Upper lobe of right lung (tissue), 1 donor: ENCODE results near the gene DPP6. TPM values are rescaled to one million over a fixed set of nuclear protein-coding genes. Genes with fewer than 3 reads are reported as not detected.

ENCODE experiments used
- ATAC-seq: fragments of 200-7000 bp; cut with Tn5 transposase; one replicate; pipeline ENCODE4 v1.9.1; 2020; ENCODE audit warnings: mild to moderate bottlenecking, moderate library complexity
- DNase-seq: peaks from one replicate; pipeline ENCODE4 v3.0.0-alpha.2; 2020
- H3K27ac ChIP-seq: fragments of 200-600 bp; one replicate; pipeline ENCODE4 v1.8.0; 2022
- H3K27me3 ChIP-seq: fragments of 200-600 bp; one replicate; pipeline ENCODE4 v1.8.0; 2022; ENCODE audit warnings: mild to moderate bottlenecking
- H3K36me3 ChIP-seq: fragments of 200-600 bp; one replicate; pipeline ENCODE4 v1.8.0; 2022
- H3K4me1 ChIP-seq: fragments of 200-600 bp; one replicate; pipeline ENCODE4 v1.8.0; 2022
- H3K4me3 ChIP-seq: fragments of 200-600 bp; one replicate; pipeline ENCODE4 v1.8.0; 2022; ENCODE audit warnings: mild to moderate bottlenecking
- H3K9me3 ChIP-seq: fragments of 200-600 bp; one replicate; pipeline ENCODE4 v1.8.0; 2022
- intact Hi-C: fragments of 100-400 bp; cut with DNase I; formaldehyde crosslinking; loops from one replicate; pipeline ENCODE4 v1.11.0; 2022
- total RNA-seq: library from RNA; stranded (reverse); fragmentation: NEBNext Ultra II Directional; extraction: Animal tissue kit (Norgen Biotek cat#: 25700); gene quantifications from one replicate; pipeline ENCODE4 v1.2.1, GENCODE V29; 2021
- TF ChIP-seq, protein P1 (sequence below): fragments of 200-600 bp; IDR thresholded peaks from one replicate; pipeline ENCODE4 v1.8.0; 2022; ENCODE audit warnings: antibody characterized with exemption
- donor health status: DM: no; HTN: yes; CAD: no; lungs with severe emphysema.

Gene DPP6
- total RNA-seq, 1 donor from 2014 or later, result 1.6 TPM

DNA sequence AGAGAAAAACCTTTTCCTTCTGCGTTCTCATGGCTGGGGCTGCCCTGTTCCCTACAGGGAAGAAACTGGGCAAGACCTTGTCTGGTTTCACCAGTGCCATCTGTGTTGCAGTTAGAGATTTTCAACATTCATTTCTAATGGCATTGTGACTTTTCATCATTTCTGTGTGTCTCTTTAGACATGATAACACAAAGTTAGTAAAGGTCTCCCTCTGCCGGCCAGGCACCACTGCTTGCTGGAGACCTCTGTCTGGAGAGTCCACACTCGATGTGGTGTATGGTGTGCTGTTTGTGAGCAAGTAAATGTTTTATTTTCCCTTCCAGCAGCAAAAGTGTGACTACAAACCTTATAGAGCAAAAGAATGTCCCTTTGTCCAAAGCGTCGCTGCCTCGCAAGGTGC lies 737.2 kb downstream of the DPP6 start:
- TF ChIP-seq, protein P1, sequence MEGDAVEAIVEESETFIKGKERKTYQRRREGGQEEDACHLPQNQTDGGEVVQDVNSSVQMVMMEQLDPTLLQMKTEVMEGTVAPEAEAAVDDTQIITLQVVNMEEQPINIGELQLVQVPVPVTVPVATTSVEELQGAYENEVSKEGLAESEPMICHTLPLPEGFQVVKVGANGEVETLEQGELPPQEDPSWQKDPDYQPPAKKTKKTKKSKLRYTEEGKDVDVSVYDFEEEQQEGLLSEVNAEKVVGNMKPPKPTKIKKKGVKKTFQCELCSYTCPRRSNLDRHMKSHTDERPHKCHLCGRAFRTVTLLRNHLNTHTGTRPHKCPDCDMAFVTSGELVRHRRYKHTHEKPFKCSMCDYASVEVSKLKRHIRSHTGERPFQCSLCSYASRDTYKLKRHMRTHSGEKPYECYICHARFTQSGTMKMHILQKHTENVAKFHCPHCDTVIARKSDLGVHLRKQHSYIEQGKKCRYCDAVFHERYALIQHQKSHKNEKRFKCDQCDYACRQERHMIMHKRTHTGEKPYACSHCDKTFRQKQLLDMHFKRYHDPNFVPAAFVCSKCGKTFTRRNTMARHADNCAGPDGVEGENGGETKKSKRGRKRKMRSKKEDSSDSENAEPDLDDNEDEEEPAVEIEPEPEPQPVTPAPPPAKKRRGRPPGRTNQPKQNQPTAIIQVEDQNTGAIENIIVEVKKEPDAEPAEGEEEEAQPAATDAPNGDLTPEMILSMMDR, result peak; percentile 8
- Histone ChIP-seq H3K4me1 (no peaks in the 10 kb centered on the region), H3K27me3 (peaks cover 3% of the 10 kb centered on the region), H3K27ac (no peak overlapping the region), H3K9me3 (no peaks in the 10 kb centered on the region), H3K4me3 (no peak overlapping the region), H3K36me3 (no peaks in the 10 kb centered on the region)
- ATAC-seq (no peak), DNase-seq (no peak)
- intact Hi-C loops, result no loop called here

- no peaks in the 10 kb centered on the region for H3K4me1 ChIP-seq
- ATAC-seq (no peak), DNase-seq (no peak)
- peaks cover 10% of the 10 kb centered on the region for H3K27me3 ChIP-seq
- intact Hi-C loops, result no loop called here
- no peaks in the 10 kb centered on the region for H3K36me3 ChIP-seq
- H3K27ac ChIP-seq, result no peak overlapping the region
- TF ChIP-seq, protein P1, result no peak
- H3K9me3 ChIP-seq, result no peaks in the 10 kb centered on the region
- no peak overlapping the region for H3K4me3 ChIP-seq
Measured at GRCh38 chr7:154791611-154792010, 739.4 kb downstream of the DPP6 start.

- no peak overlapping the region for H3K27ac ChIP-seq
- DNase-seq (no peak), ATAC-seq (no peak)
- TF ChIP-seq, protein P1, result no peak
- no peaks in the 10 kb centered on the region for H3K4me1 ChIP-seq
- no peaks in the 10 kb centered on the region for H3K9me3 ChIP-seq
- peaks cover 10% of the 10 kb centered on the region for H3K27me3 ChIP-seq
- no peak overlapping the region for H3K4me3 ChIP-seq
- no peaks in the 10 kb centered on the region for H3K36me3 ChIP-seq
- intact Hi-C loops, result no loop called here
Measured at GRCh38 chr7:154792436-154793055, 740.3 kb downstream of the DPP6 start.

GRCh38 chr7:154794147-154794780 lies 742.1 kb downstream of the DPP6 start:
- Histone ChIP-seq H3K4me3 (no peak overlapping the region), H3K4me1 (no peaks in the 10 kb centered on the region), H3K27ac (no peak overlapping the region), H3K27me3 (peaks cover 10% of the 10 kb centered on the region), H3K36me3 (no peaks in the 10 kb centered on the region), H3K9me3 (no peaks in the 10 kb centered on the region)
- ATAC-seq, result peak; percentile 74
- TF ChIP-seq, protein P1, result peak; percentile 39
- intact Hi-C loops, result no loop called here
- DNase-seq, result no peak

DNA sequence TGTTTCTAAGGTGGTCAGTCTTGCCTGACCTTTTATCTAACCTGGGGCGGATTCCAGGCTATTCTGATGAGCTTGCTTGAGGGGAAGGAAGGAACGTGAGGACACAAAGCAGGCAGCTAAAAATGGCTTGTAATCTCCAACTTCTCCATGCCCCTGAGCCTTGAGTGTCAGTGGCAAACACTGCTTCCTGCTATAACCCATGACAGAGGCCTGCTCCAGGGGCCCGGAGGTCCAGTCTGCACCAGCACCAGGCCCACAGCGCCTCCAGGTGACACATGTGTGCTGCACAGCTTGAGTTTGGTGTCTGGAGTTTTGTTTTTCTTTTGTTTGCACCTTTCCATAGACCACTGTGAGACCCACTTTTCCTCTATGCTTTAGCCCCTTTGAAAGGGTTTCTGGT lies 742.8 kb downstream of the DPP6 start:
- TF ChIP-seq, protein P1, result no peak
- H3K27ac ChIP-seq, result no peak overlapping the region
- no peaks in the 10 kb centered on the region for H3K36me3 ChIP-seq
- H3K4me3 ChIP-seq, result no peak overlapping the region
- DNase-seq (no peak), ATAC-seq (no peak)
- intact Hi-C loops, result no loop called here
- H3K9me3 ChIP-seq, result no peaks in the 10 kb centered on the region
- H3K4me1 ChIP-seq, result no peaks in the 10 kb centered on the region
- H3K27me3 ChIP-seq, result peaks cover 10% of the 10 kb centered on the region
